Mesothelial cell of epicardium (in vitro differentiated cells): ENCODE data around the gene GGTLC2. TPM values are rescaled to one million over a fixed set of nuclear protein-coding genes. Genes with fewer than 3 reads are reported as not detected.

Source experiments
- DNase-seq, 2 experiments: peaks; one replicate each; pipeline ENCODE4 v3.0.0; 2021; ENCODE audit warnings: low spot score in 2 of 2; ENCODE audit not compliant: unreplicated experiment in 2 of 2
- H3K27ac Mint-ChIP-seq: 2 replicates; pipeline ENCODE4 v1.8.0; 2021; ENCODE audit warnings: mixed read lengths
- H3K27me3 Mint-ChIP-seq: 2 replicates; pipeline ENCODE4 v1.8.0; 2021; ENCODE audit warnings: low read depth, mixed read lengths
- H3K36me3 Mint-ChIP-seq: 2 replicates; pipeline ENCODE4 v1.8.0; 2021; ENCODE audit warnings: mixed read lengths
- H3K4me1 Mint-ChIP-seq: 2 replicates; pipeline ENCODE4 v1.8.0; 2021; ENCODE audit warnings: mixed read lengths
- H3K4me3 Mint-ChIP-seq: 2 replicates; pipeline ENCODE4 v1.8.0; 2021; ENCODE audit warnings: mild to moderate bottlenecking, moderate library complexity, mixed read lengths
- H3K9me3 Mint-ChIP-seq: 2 replicates; pipeline ENCODE4 v1.8.0; 2021; ENCODE audit warnings: mixed read lengths
- total RNA-seq: library from RNA; stranded (reverse); gene quantifications from 3 replicates; pipeline ENCODE4 v1.2.1, GENCODE V29; 2021
- TF ChIP-seq, protein P1 (sequence below): fragments of 200-600 bp; sonication (generic); IDR thresholded peaks from one replicate; pipeline ENCODE4 v1.5.0; 2021; ENCODE audit warnings: antibody characterized with exemption; ENCODE audit not compliant: unreplicated experiment

Gene GGTLC2
- total RNA-seq, 1 donor from 2014 or later = not detected

GRCh38 chr22:22691716-22692701, 47.6 kb downstream of the GGTLC2 start:
- TF ChIP-seq, protein P1, sequence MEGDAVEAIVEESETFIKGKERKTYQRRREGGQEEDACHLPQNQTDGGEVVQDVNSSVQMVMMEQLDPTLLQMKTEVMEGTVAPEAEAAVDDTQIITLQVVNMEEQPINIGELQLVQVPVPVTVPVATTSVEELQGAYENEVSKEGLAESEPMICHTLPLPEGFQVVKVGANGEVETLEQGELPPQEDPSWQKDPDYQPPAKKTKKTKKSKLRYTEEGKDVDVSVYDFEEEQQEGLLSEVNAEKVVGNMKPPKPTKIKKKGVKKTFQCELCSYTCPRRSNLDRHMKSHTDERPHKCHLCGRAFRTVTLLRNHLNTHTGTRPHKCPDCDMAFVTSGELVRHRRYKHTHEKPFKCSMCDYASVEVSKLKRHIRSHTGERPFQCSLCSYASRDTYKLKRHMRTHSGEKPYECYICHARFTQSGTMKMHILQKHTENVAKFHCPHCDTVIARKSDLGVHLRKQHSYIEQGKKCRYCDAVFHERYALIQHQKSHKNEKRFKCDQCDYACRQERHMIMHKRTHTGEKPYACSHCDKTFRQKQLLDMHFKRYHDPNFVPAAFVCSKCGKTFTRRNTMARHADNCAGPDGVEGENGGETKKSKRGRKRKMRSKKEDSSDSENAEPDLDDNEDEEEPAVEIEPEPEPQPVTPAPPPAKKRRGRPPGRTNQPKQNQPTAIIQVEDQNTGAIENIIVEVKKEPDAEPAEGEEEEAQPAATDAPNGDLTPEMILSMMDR = no peak
- Mint-ChIP-seq H3K4me1 (no peaks in the 10 kb centered on the region), H3K36me3 (no peaks in the 10 kb centered on the region), H3K4me3 (no peak overlapping the region), H3K27ac (no peak overlapping the region), H3K27me3 (peaks cover 49% of the 10 kb centered on the region), H3K9me3 (no peaks in the 10 kb centered on the region)
- DNase-seq = no peak

DNA sequence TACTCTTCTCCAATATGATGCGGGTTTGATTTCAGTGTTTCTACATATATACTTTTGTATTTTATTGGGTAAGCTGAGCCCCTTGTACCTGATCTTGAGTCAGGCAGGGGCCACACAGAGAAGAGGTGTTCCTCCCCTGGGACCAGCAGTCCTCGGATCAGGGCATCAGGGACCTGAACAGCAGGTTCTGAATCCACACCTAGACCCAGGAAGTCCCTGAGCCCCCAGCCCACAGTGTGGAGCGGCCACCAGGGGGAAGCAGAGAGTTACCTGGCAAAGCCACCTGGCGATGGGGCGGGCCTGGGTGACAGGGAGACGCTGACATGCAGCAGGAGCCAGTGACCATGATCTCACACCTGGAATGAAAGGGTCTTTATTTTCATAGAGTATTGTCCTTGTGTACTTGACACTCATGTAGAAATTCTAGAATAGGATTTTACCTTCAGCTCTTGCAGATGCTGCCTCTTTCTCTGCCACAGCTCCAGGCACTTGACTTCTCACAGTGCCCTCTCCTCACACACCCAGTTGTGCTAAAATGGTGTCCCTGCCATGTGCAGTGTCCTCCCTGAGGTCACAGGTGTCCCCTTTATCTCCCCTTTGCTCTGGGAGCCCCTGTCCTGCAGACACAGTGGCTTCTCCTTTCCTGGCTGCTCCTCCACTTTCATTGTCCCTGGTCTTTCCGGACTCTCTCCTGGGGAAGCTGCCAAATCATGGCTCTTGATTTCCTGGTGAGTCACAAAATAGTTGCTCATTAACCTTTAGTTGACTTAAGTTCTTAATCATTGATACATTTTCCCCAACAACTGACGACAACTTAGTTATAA, 48.5 kb downstream of the GGTLC2 start:
- no peak overlapping the region for H3K27ac Mint-ChIP-seq

DNA sequence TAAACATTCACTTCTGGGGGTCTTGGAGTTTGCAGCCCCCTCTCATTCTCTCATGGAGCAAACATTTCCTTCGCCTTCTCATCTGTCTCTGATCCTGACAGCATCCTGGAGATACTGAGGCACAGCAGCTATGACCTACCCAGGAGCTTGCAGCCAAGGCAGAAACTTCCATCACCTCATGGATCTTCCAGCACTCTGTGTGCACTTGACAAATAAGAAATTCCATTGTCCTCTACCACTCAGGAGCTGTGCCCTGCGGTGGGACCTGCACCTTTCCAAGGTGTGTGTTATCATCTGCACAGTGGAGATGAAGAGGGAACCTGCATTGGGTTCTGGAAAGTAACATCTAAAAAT, 49.1 kb downstream of the GGTLC2 start:
- H3K4me1 Mint-ChIP-seq = no peaks in the 10 kb centered on the region
- no peak overlapping the region for H3K27ac Mint-ChIP-seq
- TF ChIP-seq, protein P1 = no peak
- no peak overlapping the region for H3K4me3 Mint-ChIP-seq
- H3K36me3 Mint-ChIP-seq = no peaks in the 10 kb centered on the region
- no peaks in the 10 kb centered on the region for H3K9me3 Mint-ChIP-seq
- DNase-seq = no peak
- peaks cover 48% of the 10 kb centered on the region for H3K27me3 Mint-ChIP-seq

More for the DNA sequence above, 48.5 kb downstream of the GGTLC2 start:
- H3K4me1 Mint-ChIP-seq = no peaks in the 10 kb centered on the region
- TF ChIP-seq, protein P1 = peak; percentile 62
- no peaks in the 10 kb centered on the region for H3K36me3 Mint-ChIP-seq
- H3K9me3 Mint-ChIP-seq = no peaks in the 10 kb centered on the region
- peaks cover 49% of the 10 kb centered on the region for H3K27me3 Mint-ChIP-seq
- DNase-seq = peak; percentile 45 to 75
- H3K4me3 Mint-ChIP-seq = no peak overlapping the region

DNA sequence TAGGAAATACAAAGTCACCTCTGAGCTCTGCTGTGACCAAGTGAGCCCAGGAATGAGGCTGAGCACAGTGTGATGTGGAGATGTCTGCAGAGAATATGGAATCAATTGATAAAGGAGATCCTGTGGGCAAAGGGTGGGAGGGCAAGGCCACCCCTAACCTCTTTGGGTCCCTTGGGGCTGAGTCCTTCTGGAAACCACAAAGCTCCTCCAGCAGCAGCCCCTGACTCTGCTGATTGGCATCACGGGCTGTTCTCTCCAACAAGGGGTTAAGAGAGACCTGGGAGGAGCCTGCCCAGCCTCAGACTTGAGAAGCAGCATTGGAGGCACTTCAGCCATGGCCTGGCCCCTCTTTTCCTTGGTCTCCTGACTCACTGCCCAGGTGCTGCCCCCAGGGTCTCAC, 49.7 kb downstream of the GGTLC2 start:
- Mint-ChIP-seq H3K4me3 (no peak overlapping the region), H3K4me1 (no peaks in the 10 kb centered on the region)
- TF ChIP-seq, protein P1 = no peak

GRCh38 chr22:22696104-22696503, 51.7 kb downstream of the GGTLC2 start:
- H3K9me3 Mint-ChIP-seq = no peaks in the 10 kb centered on the region
- no peak for DNase-seq
- H3K4me1 Mint-ChIP-seq = no peaks in the 10 kb centered on the region
- TF ChIP-seq, protein P1 = no peak
- peaks cover 56% of the 10 kb centered on the region for H3K27me3 Mint-ChIP-seq
- no peaks in the 10 kb centered on the region for H3K36me3 Mint-ChIP-seq
- H3K4me3 Mint-ChIP-seq = no peak overlapping the region
- H3K27ac Mint-ChIP-seq = no peak overlapping the region

More for the DNA sequence above, 49.7 kb downstream of the GGTLC2 start:
- H3K27me3 Mint-ChIP-seq = peaks cover 49% of the 10 kb centered on the region
- no peak for DNase-seq
- no peaks in the 10 kb centered on the region for H3K36me3 Mint-ChIP-seq
- no peaks in the 10 kb centered on the region for H3K9me3 Mint-ChIP-seq
- H3K27ac Mint-ChIP-seq = no peak overlapping the region

Other genes with a start within 250 kb of the GGTLC2 start
- gene ZNF280B, start 135.9 kb upstream of the GGTLC2 start, total RNA-seq = 6.0 to 6.9 TPM (median 6.4 TPM) in 3 replicates
- 0.16 TPM in 1 of 3 replicates, not detected in the others for gene ZNF280A, start 124.3 kb upstream of the GGTLC2 start, total RNA-seq
- not detected in 3 replicates for gene PRAME, start 85.3 kb upstream of the GGTLC2 start, total RNA-seq
- not detected in 3 replicates for gene IGLL5, start 243.2 kb downstream of the GGTLC2 start, total RNA-seq